OCI-M2 (cell line): ENCODE data around the gene SGK2.
"Not testable (repeated sequence)": the region's sequence is repeated elsewhere in the genome, so short reads cannot be mapped to it uniquely, and the experiment has no call there.

Experiments
- DNase-seq: peaks from one replicate; lab custom pipeline; 2025; ENCODE audit not compliant: unreplicated experiment; lab: John Stamatoyannopoulos, UW

Gene SGK2

GRCh38 chr20:43563429-43563828 lies 4.6 kb downstream of the SGK2 start:
- DNase-seq = no peak

- DNase-seq = no peak
Observed at GRCh38 chr20:43563991-43564390, 5.2 kb downstream of the SGK2 start.

GRCh38 chr20:43564455-43564854 lies 5.6 kb downstream of the SGK2 start:
- no peak for DNase-seq

DNA sequence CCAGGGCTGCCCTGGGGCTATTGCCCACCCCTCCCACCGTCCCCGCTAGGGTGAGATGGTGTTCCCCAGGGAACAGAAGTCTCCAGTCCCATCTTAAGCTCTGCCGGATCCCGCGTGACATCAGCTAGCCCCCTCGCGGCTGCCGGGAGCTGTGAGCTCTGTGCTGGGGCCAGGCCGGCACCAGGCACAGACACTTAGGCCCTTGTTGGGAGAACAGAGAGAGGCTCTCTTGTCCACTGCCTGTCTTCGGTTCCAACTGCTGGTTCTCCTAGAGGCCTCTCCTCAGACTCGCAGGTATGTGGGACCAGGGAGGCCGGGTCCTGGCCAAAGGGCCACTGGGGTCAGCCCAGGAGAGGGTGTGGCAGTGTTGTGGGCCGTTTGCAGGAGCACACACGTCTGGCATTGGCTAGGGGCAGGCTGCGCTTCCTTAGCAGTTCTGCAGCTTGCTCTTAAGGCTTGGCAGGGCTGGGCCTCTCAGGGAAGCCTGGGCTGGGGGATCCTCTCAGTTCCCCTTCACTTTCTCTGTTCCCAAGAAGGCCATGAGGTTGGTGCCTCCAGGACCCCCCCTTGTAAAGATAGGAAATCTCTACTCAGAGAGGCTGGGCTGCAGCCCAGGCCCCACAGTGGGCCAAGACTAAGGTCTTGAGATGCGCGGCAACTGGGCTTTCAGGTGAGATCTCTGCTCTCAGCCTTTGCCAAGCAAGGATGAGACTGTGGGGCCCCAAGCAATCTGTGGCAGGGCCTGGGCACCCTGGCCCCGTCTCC lies 6.3 kb downstream of the SGK2 start:
- DNase-seq = no peak

GRCh38 chr20:43565758-43566104 lies 6.9 kb downstream of the SGK2 start:
- no peak for DNase-seq

DNA sequence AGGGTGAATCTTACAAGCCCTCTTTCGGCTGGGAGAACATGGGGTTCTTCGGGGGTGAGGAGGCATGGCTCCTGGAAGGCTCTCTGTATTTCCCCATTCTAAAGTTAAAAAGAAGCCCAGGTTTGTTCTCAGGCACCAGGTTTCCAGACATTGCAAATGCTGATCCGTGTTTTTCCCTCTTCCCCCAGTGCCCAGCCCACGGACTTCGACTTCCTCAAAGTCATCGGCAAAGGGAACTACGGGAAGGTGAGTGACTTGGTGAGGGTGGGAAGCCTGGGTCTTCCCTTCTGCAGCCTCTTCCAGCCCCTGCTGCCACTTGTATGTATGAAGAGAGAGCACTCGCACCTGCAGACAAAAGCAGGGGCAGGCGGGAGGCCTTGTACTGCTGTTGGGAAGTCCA lies 8.7 kb downstream of the SGK2 start:
- no peak for DNase-seq

- DNase-seq = no peak
Observed at GRCh38 chr20:43568706-43569105, 9.9 kb downstream of the SGK2 start.

DNA sequence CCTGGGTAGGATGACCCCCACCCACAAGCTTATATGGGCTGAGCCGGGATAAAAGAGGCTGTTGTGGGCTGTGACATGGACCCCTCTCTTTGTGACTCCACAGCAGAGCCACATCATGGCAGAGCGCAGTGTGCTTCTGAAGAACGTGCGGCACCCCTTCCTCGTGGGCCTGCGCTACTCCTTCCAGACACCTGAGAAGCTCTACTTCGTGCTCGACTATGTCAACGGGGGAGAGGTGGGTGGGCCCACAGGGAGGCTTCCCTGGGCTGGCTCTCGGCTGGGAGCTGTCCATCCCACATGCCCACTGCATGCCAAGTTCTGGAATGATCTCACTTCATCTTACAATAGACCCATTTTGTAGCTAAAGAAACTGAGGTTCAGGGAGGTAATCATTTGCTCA lies 10.5 kb downstream of the SGK2 start:
- DNase-seq = no peak

DNA sequence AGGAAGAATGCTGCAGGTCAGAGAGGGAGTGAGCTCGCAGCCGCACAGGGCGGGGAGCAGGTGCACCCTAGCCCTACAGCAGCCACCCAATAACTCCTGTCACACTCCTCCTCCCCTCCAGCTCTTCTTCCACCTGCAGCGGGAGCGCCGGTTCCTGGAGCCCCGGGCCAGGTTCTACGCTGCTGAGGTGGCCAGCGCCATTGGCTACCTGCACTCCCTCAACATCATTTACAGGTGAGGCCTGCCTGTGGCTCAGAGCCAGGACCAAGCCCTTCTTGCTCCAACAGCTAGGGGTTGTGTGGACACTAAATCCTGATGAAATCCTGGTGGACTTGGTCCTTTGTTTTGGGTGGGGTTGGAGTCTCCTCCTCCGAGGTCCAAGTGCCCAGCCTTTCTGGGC lies 11.7 kb downstream of the SGK2 start:
- no peak for DNase-seq

DNA sequence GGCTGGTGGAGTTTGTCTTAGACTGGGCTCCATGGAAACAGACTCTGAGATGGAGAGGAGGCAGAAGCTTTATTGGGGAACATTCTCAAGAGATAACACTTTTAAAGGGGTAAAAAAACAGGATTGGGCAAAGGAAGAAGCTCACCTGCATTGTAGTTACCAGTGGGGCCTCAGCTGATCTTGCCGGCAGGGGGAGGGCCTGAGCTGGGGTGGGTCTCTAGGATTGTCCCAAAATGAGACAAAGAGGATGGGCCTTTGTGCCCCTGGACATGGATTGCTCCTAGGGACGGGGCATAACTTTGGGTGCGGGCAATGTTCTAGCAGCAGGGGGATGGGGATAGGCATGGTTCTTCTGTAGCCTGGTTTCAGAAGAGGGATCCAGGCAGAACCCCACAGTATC lies 12.5 kb downstream of the SGK2 start:
- no peak for DNase-seq

DNA sequence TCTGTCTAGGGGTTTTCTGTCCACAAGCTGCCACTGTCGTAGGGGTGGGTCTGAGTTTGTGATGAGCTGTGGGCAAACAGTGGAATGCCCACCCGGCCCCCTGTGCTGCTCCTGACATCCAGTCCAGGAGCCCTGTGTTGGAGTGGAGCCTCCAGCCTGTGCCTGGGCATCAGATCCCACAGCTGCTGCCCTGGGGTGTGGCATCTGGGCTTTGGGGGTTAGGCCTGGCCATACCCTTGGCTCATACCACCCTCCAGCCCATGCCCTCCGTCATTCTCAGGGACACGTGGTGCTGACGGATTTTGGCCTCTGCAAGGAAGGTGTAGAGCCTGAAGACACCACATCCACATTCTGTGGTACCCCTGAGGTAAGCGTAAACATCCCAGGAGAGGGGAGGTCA lies 12.9 kb downstream of the SGK2 start:
- no peak for DNase-seq

DNA sequence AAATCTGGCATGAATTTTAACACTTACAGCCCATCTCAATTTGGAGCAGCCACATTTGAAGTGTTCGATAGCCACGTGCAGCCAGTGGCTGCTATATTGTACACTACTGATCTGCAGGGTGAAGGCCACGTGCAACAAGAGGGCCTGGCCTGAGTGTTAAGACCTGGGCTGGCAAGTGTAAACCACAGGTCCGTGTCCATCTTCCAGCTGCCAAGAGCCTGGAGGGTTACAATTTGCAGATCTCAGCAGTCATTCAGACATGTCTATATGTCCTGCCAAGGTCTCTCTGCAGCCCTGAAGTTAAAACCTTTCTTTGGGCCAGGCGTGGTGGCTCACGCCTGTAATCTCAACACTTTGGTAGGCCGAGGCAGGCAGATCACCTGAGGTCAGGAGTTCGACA lies 14.1 kb downstream of the SGK2 start:
- DNase-seq = no peak

GRCh38 chr20:43576108-43576507 lies 17.3 kb downstream of the SGK2 start:
- no peak for DNase-seq

GRCh38 chr20:43579861-43580793 lies 21.3 kb downstream of the SGK2 start:
- DNase-seq = peak; percentile 42

DNA sequence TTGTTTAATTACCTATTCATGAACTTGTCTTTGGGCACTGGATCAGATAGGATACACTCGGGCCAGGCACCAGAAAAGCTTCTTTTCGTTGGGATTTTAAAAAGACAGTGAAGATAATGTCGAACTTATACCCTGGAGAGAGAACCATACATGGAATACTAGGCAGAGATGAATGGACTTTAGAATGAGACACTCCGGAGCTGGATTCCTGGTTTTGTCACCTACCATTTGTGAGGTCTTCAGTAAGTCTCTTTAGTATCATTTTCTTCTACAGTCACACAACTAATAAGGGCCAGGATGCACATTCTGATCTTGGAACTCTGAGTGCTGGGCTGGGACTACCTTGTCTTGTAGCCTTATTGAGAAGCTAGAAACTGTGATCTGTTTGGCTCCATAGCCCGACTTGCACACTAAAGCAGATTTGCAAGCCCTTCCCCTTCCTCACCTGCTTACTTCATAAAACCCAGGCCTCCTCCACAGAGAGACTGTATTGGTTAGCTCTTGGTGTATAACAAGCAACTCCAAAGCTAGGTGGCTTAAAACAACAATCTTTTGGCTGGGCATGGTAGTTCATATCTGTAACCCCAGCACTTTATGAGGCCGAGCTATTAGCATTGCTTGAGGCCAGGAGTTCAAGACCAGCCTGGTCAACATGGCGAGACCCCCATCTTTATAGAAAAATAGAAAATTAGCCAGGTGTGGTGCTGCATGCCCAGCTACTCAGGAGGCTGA lies 24.5 kb downstream of the SGK2 start:
- no peak for DNase-seq

- DNase-seq = no peak
Observed at GRCh38 chr20:43583982-43584432, 25.2 kb downstream of the SGK2 start.

DNA sequence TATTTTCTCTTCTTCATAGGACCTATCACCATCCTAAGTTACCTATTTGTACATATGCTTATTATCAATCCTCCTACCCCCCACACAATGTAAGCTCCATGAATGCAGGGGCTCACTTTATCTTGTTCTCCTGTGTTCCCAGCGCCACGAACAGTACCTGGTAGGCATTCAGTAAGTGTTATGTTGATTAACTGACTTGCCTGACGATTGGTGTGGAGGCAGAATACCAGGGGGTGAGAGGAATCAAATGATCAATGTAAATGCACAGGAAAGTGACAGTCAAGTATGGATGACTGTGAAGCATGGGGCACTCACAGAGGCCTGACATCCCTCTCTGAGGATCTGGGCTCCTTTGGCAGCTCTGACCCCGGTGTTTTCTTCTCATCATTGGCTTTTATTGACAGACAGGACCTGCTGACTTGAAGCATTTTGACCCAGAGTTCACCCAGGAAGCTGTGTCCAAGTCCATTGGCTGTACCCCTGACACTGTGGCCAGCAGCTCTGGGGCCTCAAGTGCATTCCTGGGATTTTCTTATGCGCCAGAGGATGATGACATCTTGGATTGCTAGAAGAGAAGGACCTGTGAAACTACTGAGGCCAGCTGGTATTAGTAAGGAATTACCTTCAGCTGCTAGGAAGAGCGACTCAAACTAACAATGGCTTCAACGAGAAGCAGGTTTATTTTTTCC lies 25.8 kb downstream of the SGK2 start:
- no peak for DNase-seq

GRCh38 chr20:43586641-43587040 lies 27.8 kb downstream of the SGK2 start:
- DNase-seq = no peak

DNA sequence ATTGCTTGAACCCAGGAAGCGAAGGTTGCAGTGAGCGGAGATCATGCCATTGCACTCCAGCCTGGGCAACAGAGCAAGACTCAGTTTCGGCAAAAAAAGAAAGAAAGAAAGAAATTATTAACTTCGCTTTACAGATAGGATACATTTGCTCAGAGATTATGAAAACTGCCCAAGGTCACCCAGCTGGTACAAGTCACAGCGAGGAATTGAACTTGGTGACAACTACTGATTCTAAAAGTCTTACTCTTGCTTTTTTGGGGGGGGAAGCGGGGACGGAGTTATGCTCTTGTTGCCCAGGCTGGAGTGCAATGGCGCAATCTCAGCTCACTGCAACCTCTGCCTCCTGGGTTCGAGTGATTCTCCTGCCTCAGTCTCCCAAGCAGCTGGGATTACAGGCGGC lies 29.7 kb downstream of the SGK2 start:
- not testable (repeated sequence) for DNase-seq

- no peak for DNase-seq
Observed at GRCh38 chr20:43590036-43590391, 31.2 kb downstream of the SGK2 start.
